Choroid plexus epithelial cell (primary cell): ENCODE results near the gene ARGLU1.
A peak's percentile ranks its signal among the peaks of the same experiment; 100 is the strongest.

Source experiments
- DNase-seq: peaks from one replicate; pipeline ENCODE4 v3.0.0-alpha.2; 2010; ENCODE audit warnings: low read depth
- H3K4me3 ChIP-seq: 2 replicates; pipeline ENCODE4 v1.5.1; 2011; ENCODE audit warnings: low read depth, mild to moderate bottlenecking, control low read depth, low read length, moderate library complexity
- TF ChIP-seq, protein P1 (sequence below): conservative IDR thresholded peaks from 2 replicates; pipeline ENCODE4 v1.5.1; 2011; ENCODE audit warnings: low read depth, mild to moderate bottlenecking, control low read depth, inconsistent platforms, low read length, moderate library complexity

The ARGLU1 gene

DNA sequence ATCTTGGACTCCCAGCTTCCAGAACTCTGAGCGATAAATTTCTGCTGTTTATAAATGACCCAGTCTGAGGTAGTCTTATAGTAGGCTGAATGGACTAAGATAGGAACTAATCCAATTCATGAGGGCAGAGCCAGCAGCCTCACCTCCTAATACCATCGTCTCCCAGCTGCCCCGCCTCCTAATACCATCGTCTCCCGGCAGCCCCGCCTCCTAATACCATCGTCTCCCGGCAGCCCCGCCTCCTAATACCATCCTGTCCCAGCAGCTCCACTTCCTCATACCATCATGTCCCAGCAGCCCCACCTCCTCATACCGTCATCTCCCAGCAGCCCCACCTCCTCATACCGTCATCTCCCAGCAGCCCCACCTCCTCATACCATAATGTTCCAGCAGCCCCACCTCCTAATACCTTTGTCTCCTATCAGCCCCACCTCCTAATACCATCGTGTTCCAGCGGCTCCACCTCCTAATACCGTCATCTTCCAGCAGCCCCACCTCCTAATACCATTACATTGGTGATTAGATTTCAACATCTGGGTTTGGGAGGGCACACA lies 2.4 kb upstream of the ARGLU1 start:
- TF ChIP-seq, protein P1, sequence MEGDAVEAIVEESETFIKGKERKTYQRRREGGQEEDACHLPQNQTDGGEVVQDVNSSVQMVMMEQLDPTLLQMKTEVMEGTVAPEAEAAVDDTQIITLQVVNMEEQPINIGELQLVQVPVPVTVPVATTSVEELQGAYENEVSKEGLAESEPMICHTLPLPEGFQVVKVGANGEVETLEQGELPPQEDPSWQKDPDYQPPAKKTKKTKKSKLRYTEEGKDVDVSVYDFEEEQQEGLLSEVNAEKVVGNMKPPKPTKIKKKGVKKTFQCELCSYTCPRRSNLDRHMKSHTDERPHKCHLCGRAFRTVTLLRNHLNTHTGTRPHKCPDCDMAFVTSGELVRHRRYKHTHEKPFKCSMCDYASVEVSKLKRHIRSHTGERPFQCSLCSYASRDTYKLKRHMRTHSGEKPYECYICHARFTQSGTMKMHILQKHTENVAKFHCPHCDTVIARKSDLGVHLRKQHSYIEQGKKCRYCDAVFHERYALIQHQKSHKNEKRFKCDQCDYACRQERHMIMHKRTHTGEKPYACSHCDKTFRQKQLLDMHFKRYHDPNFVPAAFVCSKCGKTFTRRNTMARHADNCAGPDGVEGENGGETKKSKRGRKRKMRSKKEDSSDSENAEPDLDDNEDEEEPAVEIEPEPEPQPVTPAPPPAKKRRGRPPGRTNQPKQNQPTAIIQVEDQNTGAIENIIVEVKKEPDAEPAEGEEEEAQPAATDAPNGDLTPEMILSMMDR: no peak
- H3K4me3 ChIP-seq: peak overlapping the region; percentile 27
- peak; percentile 93 for DNase-seq

DNA sequence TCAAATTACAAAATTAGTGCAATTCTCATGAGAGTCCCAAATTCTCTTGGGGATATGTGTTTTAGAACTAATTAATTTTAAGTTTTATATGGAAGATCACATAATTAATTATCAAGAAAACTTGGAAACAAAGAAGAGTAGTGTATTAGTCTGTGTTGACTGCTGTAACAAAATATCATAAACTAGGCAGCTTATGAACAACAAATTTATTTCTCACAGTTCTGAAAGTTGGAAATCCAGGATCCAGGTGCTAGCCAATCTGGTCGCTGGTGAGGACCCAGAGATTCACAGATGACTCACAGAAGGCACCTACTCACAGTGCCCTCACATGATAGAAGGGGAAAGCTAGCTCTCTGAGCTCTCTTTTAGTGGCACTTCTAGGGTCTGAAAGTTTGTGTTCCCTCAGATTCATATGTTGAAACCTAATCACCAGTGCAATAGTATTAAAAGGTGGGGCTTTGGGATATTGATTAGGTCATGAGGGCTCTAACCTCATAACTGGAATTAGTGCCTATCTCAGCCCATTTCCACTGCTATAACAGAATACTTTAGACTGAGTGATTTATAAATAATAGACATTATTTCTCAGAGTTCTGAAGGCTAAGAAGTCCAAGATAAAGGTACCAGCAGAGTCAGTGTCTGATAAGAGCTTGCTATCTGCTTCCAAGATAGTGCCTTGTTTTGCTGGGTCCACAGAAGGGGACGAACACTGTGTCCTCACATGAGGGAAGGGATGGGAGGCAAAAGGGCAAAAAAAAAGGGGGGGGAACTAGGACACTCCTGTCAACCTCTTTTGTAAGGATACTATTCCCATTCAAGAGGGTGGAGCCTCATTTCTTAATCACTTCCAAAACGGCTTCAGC lies 1.5 kb upstream of the ARGLU1 start:
- no peak overlapping the region for H3K4me3 ChIP-seq
- TF ChIP-seq, protein P1: no peak
- DNase-seq: no peak

DNA sequence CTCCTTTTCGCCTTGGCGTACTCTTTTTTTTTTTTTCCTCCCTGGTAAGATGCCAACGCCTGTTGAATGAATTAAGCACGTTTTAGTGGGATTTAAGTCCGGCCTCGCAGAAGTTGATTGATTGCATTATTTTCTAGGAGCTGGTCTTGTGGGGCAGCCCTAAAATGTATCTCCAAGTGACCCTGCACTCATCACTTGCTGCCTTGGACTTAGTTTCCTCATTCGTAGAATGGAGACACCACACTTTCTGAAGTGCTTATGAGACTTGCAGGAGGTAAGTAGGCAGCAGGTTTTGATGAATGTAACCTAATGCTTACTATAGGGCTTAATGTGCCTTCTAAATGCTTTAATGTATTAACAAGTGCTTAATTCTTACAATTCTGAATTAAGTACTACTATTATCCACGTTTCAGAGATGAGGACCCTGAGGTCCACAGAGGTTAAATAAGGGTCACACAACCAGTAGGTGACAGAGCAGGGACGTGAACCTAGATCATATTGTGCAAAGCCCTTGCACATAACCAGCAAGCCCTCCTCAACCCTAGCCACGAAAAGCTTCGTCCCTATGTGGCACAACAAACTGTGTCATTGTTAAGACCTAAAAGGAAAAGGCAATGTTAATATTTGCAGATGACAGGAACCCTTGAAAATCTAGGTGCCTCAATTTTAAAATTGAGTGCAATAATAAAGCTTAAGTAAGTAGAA lies 514 bp upstream of the ARGLU1 start:
- TF ChIP-seq, protein P1: no peak
- DNase-seq: no peak
- peak overlapping the region; percentile 76 for H3K4me3 ChIP-seq

DNA sequence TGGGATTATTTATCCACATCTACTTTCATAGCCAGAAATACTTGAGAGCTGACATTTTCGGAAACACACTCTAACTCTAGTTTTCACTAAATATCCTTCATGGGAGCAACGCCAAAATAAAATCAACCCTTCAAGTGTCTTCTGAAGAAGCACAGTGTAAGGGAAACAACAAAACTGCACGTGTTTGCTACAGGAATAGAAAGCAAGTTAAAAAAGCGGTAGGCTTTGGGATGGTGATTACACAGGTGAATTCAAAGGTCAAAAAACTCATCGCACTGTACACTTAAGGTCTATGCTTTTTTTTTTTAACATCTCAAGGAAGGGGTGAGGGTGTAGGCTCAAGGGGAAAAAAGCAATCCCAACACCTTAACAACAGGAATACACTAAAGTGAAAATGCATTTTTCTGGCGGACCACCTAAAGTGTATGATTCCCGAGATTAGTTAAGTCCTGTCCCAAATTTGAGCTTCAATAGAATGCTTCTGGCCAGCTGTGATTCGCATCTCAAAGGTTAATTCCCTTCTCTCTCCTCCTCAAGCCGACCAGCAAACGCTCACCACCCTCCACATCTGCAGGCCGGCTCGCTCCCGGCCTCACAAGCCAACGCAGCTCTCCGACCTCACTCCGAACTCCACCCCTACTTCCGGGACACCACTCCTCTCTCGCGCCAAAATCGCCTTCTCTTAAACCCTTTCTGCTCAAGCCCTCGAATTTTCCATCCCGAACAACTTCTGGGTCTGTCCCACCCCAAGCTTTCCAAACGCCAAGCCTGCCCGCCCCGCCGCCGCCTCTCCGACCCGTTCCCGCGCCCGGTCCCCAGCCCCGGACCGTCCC lies 1.1 kb downstream of the ARGLU1 start:
- peak overlapping the region; percentile 76 for H3K4me3 ChIP-seq
- TF ChIP-seq, protein P1: no peak
- DNase-seq: peak; percentile 64

DNA sequence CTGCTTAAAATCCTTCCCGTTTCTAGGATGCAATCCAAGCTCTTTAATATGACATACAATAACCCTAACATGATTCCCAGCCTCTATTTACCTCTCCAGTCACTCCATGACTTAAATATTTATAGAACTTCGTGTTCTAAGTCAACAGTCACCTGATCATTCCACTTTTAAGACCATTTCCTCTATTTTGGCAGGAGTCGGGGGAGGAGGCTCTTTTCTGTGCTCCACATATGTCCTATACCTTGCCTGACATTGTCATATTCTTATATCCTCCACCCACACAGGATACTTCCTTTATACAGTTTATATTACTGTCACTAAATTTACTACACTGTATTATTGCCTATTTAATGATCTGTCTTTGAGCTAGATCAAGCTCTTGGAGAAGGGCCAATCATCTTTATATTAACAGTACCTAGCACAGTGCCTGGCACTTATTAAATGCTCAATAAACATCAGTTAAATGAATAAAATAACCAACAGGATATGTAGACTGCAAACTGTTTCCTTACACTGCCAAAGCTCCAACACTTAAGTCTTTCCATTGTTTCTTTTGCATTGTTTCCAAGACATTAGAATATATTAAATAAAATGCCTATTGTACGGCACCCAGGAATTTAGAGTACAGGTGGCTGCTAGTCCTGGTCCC lies 2.7 kb downstream of the ARGLU1 start:
- H3K4me3 ChIP-seq: peak overlapping the region; percentile 15
- TF ChIP-seq, protein P1: no peak
- DNase-seq: no peak

DNA sequence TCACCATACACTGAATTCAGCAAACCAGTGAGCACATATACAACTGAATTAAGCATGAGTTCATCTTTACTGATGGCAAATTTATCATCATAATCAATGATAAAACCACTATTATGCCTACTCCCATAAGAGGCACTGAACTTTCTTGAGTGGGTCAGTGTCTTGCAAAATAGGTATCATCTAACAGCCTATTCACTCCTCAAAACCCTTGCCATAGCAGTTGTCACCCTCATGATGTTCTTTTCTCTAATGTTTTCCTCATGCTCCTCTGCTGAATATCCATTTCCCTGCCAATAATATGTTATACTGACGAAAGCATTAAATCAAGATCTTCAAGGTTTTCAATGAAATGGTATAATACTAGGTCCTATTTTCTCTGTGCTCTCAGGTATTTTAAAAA lies 5.6 kb downstream of the ARGLU1 start:
- no peak for DNase-seq

More for the DNA sequence above, 5.6 kb downstream of the ARGLU1 start:
- H3K4me3 ChIP-seq: no peak overlapping the region
- TF ChIP-seq, protein P1: no peak
